HG03196 (cell line): ENCODE results near the gene KRTAP20-4.

Source experiments
- ATAC-seq: cut with Tn5 transposase; IDR thresholded peaks from one replicate; pipeline ENCODE4 v1.9.1; 2021; ENCODE audit not compliant: unreplicated experiment

Gene KRTAP20-4

GRCh38 chr21:30620522-30620921 lies at the start of gene KRTAP20-4:
KRTAP20-4 (plus strand) TSS chr21:30620627.
- no peak for ATAC-seq

- no peak for ATAC-seq
Measured at GRCh38 chr21:30577766-30578165, 42.7 kb upstream of the KRTAP20-4 start.

- ATAC-seq, result no peak
Measured at GRCh38 chr21:30579346-30579745, 41.1 kb upstream of the KRTAP20-4 start.

GRCh38 chr21:30580132-30580531 lies 40.3 kb upstream of the KRTAP20-4 start:
- no peak for ATAC-seq

- ATAC-seq, result no peak
Measured at GRCh38 chr21:30582870-30583269, 37.6 kb upstream of the KRTAP20-4 start.

GRCh38 chr21:30590297-30590696 lies 30.1 kb upstream of the KRTAP20-4 start, which contains the start of gene KRTAP22-2:
KRTAP22-2 (minus strand) TSS chr21:30590397.
- no peak for ATAC-seq

GRCh38 chr21:30592140-30592539 lies 28.3 kb upstream of the KRTAP20-4 start, which contains the start of gene KRTAP6-3:
KRTAP6-3 (plus strand) TSS chr21:30592440; CDS start chr21:30592446, 6 bp downstream.
- ATAC-seq, result no peak

GRCh38 chr21:30598802-30599201 lies 21.6 kb upstream of the KRTAP20-4 start, which contains the start of gene KRTAP6-2:
KRTAP6-2 (minus strand) TSS chr21:30598902; CDS start chr21:30598874, 28 bp downstream.
- no peak for ATAC-seq

- ATAC-seq, result no peak
Measured at GRCh38 chr21:30600787-30601186, 19.6 kb upstream of the KRTAP20-4 start, which contains the start of gene KRTAP22-1. KRTAP22-1 (plus strand) TSS chr21:30601087.

GRCh38 chr21:30605968-30606367 lies 14.5 kb upstream of the KRTAP20-4 start:
- ATAC-seq, result no peak

- no peak for ATAC-seq
Measured at GRCh38 chr21:30612132-30612531, 8.3 kb upstream of the KRTAP20-4 start.

- ATAC-seq, result no peak
Measured at GRCh38 chr21:30613836-30614235, 6.6 kb upstream of the KRTAP20-4 start, which contains the start of gene KRTAP6-1. KRTAP6-1 (minus strand) TSS chr21:30613930; CDS start chr21:30613904, 26 bp downstream.

GRCh38 chr21:30615199-30615598 lies 5.2 kb upstream of the KRTAP20-4 start:
- no peak for ATAC-seq

GRCh38 chr21:30616125-30616524 lies 4.3 kb upstream of the KRTAP20-4 start, which contains the start of gene KRTAP20-1:
KRTAP20-1 (plus strand) TSS chr21:30616425; CDS start chr21:30616455, 30 bp downstream.
- ATAC-seq, result no peak

GRCh38 chr21:30620080-30620479 lies 347 bp upstream of the KRTAP20-4 start:
- ATAC-seq, result no peak

GRCh38 chr21:30623362-30623761 lies 2.9 kb downstream of the KRTAP20-4 start:
- no peak for ATAC-seq

GRCh38 chr21:30625449-30626165 lies 5.2 kb downstream of the KRTAP20-4 start:
- no peak for ATAC-seq

GRCh38 chr21:30628109-30628508 lies 7.7 kb downstream of the KRTAP20-4 start:
- no peak for ATAC-seq

GRCh38 chr21:30629200-30629599 lies 8.8 kb downstream of the KRTAP20-4 start:
- ATAC-seq, result no peak

- no peak for ATAC-seq
Measured at GRCh38 chr21:30634906-30635305, 14.5 kb downstream of the KRTAP20-4 start, which contains the start of gene KRTAP20-2. KRTAP20-2 (plus strand) TSS chr21:30635206; CDS start chr21:30635264, 58 bp downstream.

- no peak for ATAC-seq
Measured at GRCh38 chr21:30638686-30639085, 18.3 kb downstream of the KRTAP20-4 start.

- ATAC-seq, result no peak
Measured at GRCh38 chr21:30642564-30642963, 22.1 kb downstream of the KRTAP20-4 start, which contains the start of gene KRTAP20-3. KRTAP20-3 (plus strand) TSS chr21:30642864.
